GM21526 (cell line): ENCODE measurements around the gene SLC7A4.

Source experiments
- ATAC-seq: cut with Tn5 transposase; IDR thresholded peaks from one replicate; pipeline ENCODE4 v1.9.1; 2021; ENCODE audit warnings: moderate library complexity; ENCODE audit not compliant: unreplicated experiment, low FRiP score

Gene SLC7A4

DNA sequence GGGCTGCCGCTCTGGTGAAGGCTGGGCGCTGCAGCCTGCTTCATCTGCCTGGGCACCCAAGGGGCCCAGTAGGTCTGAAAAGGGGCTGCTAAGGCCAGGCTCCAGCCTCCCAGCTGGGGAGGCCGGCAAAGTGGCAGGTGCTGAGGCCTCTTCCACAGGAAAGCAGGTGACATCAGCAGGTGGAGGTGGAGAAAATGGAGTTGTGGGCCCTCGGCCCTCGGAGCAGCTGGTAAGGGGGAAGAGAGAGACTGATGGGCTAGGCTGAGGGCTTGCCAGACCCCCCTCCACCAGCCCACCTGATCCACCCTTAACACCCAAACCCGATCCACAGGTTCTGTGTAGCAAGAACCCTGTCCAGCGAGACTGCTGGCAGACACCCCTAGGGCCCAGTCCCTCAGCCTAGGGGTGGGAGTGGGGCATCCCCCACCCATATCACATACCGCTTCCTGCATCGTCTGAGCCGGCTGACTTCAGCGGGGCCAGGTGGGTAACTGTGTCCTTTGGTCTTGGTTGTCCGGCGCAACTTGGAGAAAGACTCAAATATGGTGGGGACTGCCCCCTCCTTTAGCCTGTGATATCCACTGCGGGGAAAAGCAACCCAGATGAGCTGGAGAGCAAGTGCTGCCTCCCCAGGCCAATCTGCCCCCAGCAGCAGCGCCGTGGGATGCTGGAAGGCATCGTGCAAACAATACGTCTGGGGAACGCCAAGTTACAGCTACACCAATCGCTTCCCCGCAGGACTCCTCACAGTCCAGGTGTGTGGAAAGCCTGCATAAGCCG lies 32.0 kb downstream of the SLC7A4 start:
- no peak for ATAC-seq

DNA sequence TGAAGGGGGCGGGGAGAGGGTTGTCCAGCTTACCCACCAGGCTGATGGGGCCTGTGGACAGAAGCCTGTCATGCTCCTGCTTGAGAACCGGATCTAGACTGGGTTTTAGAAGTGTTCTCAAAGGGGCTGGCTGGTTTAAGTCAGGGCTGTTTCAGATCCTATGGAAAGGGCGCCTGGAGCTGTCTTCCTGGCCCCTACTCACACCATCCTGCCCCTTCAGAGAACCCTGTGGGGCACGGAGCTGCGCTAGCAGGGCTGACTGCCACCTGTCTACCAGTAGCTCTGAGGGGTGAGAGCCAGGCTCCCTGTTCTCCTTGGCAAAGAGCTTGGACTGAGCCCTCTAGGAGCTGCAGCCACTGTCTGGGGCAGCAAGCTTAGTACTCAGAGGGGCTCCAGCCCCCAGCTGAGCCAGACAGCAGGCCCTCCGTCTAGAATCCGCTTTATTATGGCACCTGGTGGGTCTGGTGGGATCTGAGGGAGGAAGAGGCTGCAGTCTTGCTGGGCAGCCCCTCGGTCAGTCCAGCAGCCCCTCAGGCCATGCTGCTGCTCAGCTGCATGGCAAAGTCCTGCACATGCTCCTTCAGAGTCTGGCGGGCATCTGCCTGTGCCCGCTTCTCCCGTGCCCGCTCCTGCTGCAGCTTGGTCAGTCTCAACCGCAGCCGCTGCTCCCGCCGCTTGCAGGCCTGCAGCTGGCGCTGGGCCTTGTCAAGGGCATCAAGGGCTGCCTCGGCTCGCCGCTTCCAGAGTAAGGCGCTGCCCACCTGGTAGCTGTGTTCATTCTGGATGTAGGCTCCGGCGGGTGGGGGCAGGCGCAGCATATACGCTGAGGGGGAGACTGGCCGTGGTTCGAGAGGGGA lies 32.8 kb downstream of the SLC7A4 start:
- no peak for ATAC-seq

DNA sequence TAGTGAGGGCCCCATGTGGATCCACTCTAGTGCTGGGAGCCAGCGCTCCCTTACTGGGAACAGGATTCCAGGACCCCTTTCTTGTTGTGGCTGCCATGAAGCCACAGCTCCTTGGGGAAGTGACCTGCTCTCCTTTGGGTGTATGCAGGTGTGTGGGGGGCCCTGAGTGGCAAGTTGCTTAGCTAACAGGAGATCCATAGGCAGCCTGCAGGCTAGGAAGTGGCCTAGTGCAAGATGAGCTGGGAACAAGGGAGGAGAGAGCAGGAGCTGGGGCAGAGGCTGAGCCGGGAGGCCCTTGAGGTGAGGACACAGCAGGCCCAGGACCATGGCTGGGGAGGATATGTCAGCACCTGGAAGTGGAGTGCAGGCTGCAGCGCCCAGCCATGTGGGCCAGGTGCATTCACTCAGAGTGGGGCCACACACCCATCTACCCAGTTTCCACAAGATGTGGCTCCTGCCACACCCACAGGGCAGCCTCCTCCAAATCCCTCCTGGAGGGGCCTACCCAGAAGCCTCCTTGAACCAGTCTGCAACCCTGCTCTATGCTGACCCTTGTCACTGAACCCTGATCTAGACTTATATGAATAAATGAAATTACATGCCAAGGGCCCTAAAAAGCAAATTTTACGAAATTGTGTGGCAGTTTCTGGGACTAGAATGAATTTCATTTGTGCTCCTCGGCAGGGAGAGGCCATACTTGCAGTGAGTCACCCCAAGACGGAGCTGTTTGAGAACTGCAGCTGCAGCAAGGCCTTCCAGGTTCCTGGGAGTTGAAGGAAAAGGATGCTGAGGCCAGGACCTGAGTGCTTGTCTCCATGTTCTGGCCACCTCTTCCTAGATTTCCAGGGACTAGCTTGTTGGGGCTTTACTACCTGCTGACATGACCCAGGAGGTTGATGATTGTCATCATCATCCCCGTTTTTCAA lies 33.7 kb downstream of the SLC7A4 start:
- ATAC-seq = no peak

DNA sequence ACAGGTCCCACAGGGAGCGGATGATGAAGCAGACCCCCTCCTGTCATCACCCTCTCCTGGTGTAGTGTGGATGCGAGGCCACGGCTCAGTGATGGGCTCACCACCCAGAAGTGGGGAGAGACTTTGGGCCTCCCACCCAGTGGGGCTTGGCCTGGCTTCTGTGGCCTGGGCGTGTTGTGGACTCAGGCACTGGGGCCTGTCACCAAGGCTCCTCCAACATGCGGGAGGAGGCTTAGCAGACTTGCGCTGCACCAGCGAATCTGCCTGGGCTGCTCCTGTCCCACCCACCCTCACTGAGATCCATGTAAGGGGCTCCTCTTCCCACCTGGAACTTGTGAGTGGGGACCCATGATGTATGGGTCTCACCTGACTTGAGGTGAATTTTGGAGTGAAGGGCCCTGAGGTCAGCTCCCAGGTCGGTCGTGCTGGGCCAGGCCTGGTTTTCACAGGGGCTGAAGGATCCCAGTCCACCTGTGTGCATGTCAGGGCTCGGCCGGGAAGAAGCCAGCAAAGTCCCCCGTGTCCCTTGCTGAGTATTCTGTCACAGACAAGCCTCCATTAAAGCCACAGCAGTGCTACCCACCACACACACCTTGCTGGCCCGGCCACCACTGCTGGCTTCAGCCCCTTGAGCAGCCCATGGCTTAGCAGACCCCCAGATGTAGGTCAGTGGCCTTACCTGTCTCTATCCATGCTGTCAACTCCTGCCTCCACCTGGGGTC lies 34.7 kb downstream of the SLC7A4 start:
- ATAC-seq = no peak

DNA sequence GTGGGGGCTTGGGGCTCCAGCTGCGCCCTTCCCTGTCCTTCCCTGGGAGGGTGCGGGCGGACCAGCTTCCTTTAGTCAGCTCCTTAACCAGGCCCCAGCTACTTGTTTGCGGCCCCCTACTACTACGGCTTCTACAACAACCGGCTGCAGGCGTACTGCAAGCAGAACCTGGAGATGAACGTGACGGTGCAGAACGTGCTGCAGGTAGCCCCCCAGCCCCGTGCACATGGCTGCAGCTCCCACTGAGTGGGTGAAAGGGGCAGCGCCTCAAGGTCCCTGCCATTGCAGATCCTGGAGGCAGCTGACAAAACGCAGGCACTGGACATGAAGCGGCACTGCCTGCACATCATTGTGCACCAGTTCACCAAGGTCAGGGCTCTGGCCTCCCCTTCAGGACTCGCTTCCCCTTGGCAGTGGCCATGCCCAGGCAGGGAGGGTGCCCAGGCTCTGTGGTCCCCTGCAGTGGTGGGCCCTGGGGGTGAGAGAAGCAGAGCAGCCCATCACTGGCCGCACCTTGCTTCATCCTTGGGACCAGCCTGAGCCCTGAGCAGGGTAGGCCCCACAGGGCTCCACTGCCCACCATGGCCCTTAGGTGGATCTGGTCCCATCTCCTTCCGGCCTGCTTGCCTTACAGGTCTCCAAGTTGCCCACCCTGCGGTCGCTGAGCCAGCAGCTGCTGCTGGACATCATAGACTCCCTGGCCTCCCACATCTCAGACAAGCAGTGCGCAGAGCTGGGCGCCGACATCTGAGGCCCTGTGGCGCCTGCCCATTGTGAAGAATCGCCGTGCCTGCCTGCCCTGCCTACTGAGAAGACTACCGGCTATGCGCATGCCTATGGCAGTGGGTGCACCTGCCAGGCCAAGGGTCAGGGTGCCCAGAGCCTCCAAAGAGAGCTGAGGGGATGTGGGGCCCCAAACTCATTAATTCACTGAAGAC lies 35.5 kb downstream of the SLC7A4 start:
- no peak for ATAC-seq

DNA sequence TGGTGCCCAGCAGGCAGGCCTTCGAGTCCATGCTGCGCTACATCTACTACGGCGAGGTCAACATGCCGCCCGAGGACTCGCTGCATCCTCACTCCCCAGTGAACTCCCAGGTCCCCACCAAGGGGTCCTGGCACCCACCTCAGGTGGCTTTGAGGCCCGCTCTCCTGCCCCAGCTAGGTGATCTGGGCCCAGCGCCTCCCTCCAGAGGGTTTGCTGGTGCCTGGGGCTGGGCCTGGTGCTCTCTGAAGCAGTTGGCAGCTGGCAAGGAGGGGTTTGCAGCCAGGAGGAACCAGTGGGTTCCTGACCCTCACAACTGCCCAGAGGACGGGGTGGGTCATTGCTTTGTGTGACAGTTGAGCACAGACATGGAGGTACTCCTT lies 36.3 kb downstream of the SLC7A4 start:
- ATAC-seq = no peak

DNA sequence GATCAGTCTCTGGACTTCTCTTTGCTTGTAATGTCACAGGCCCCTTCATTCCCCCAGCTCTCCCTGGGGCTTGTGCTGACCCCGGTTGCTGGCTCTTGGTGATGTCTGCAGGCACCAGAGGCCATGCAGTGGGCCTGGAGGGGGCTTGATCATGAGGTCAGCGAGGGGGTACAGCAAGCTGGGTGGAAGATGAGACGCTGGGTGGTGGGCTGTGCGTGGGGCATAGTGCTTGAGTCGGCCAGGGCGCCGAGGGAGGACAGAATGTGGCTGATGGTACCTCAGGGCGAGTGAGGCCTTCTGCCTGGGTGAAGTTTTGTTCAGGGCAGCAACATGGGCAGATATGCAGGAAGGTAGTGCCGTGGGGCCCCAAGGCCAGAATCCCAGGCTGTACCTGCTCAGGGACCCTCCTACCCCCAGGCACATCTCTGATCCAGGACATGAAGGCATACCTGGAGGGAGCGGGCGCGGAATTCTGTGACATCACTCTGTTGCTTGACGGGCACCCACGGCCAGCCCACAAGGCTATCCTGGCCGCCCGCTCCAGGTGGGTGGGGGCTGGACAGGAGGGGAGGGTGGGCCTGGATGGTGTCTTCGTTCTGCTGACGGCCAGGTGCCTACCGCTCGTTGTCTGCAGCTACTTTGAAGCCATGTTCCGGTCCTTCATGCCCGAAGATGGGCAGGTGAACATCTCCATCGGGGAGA lies 36.9 kb downstream of the SLC7A4 start:
- no peak for ATAC-seq

DNA sequence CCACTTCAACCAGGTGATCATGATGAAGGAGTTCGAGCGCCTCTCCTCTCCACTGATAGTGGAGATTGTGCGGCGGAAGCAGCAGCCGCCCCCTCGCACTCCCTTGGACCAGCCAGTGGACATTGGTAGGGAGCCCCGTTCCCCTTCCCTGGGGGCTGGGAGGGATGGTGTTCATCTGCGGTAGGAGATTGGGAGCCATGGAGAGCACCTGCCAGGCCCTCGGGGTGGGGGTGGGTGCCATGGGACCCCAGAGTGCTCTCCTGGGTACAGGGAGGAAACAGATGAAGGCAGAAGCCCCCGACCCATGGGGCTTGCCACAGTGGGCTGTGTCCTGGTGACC lies 37.5 kb downstream of the SLC7A4 start:
- no peak for ATAC-seq

DNA sequence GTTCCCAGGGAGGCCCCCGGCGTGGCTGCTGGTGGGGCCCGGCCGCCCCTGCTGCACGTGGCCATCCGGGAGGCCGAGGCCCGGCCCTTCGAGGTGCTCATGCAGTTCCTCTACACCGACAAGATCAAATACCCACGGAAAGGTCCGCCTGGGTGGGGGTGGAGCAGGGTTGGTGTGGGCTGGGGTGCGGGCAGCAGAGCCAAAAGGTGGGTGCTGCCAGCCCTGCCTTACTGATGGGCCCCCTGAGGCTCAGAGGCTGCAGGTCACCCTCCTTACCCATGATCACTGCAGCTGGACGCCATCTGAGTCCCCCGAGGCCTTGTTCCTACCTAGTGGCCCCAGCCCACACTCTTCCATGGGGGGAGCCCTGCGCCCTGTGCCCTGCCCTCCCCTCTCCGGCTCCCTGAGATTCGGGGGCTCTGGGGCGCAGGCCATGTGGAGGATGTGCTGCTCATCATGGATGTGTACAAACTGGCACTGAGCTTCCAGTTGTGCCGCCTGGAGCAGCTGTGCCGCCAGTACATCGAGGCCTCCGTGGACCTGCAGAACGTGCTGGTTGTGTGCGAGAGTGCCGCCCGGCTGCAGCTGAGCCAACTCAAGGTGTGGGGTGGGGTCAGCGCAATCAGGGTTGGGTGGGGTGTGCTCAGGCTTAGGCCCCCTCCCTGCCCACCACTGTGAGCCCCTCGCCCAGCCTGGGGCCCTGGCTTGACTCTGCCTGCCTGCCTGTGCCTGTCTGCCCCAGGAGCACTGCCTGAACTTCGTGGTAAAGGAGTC lies 38.0 kb downstream of the SLC7A4 start:
- ATAC-seq = no peak

DNA sequence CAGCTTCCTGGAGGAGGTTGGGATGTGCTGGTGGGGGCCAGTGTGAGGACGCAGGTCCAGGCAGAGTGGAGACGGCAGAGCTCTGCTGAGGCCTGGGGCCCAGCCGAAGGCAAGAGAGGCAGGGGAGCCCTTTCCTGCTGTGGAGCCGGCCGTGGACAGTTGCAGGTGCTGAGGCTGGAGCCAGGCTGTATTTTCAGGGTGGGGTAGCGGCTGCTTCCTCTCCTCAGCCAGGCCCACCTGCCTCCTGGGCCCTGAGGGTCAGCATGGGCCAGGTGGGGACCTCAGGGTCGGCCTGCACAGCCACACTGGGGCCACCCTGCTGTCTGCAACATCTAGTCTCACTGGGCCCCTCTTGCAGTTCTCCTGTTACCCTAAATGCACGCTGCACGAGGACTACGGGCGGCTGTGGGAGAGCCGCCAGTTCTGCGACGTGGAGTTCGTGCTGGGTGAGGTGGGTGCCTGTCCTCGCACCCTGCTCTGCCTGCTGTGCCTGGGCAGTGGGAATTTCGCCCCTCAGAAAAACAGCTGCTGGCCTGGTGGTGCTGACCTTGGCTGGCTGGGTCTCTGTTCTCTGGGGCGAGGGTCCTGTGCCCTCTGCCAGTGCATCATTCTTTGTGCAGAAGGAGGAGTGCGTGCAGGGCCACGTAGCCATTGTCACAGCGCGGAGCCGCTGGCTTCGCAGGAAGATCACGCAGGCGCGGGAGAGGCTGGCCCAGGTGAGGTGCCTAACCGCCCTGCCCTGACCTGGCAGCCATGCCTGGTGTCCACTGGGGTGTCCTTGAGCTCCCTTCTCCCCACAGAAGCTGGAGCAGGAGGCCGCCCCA lies 38.8 kb downstream of the SLC7A4 start:
- ATAC-seq = no peak

DNA sequence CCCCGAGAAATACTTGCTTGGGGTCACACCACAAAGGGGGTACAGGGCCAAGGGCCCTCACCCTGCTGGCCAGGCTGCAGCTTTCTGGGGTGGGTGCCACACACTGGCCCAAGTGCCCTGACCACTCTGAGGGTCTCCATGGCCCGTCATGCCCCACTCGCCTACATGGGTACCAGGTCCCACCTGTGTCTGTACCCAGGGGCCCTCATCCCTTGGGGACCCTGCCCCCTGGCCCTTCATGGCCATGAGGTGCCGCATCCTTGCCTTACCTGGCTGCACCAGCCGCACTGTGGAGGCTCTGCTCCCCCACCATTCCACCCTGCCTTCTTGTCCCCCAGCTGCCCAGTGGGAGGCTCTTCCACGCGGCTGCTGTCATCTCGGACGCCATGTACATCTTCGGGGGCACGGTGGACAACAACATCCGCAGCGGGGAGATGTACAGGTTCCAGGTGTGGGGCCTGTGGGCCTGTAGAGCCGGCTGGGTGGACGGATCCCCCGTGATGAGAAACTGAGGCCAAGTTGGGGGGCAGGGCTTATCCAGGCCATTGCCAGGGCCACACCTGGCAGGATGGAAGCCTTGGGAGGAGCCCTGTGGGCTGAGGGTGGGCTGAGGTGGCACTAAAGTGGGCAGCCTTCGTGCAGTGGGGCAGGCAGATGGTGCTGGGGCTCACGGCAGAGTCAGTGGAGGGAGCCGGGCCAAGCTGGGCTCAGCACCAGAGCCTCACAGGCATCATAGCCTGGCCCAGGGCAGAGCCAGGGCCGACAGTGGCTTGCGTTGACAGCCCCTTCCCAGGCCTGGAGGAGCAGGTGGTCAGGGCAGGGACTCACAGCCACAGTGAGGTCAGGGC lies 39.7 kb downstream of the SLC7A4 start:
- ATAC-seq = no peak

DNA sequence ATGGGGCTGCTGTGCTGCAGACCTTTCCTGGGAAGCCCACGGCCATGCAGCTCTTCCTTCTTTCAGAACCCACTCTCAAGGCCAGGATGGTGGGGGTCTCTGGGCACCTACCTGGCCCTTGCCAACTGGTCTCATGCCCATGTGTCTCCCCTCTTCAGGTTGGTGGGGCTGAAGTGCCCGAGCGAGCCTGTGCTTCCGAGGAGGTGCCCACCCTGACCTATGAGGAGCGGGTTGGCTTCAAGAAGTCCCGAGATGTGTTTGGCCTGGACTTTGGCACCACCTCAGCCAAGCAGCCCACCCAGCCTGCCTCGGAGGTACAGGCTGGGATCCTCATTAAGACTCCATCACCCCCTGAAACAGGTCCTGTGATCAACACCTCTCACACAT lies 40.3 kb downstream of the SLC7A4 start:
- no peak for ATAC-seq

DNA sequence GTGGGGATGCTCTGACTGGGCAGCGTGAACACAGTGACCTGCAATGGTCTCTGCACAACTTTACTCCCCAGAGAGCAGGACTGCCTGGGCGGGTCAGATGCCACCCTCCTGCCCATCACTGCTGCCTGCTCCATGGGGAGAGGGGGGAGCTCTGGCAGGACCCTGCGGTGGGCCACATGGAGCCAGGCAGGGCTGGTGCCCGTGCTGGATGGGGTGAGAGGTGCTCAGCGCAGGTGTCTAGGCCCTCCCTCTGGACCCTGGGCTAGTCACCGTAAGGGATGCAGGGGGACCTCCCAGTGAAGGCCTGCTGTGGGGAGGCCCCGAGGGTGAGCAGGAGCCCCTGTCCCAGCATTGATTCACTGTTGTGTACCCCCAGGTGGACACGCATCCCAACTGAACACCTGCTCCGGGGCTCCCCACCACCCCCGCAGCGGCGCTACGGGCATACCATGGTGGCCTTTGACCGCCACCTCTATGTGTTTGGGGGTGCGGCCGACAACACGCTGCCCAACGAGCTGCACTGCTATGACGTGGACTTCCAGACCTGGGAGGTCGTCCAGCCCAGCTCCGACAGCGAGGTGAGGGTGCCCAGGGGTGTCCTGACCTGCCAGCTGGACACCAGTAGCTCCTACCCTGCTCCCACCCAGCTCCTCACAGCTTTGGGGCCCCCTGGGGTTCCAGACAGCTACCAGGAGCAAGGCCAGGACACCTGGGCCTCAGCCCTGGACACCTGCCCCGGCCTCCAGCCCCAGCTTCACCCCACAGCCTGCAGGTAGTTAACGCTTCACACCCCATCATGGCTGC lies 40.9 kb downstream of the SLC7A4 start:
- ATAC-seq = no peak

DNA sequence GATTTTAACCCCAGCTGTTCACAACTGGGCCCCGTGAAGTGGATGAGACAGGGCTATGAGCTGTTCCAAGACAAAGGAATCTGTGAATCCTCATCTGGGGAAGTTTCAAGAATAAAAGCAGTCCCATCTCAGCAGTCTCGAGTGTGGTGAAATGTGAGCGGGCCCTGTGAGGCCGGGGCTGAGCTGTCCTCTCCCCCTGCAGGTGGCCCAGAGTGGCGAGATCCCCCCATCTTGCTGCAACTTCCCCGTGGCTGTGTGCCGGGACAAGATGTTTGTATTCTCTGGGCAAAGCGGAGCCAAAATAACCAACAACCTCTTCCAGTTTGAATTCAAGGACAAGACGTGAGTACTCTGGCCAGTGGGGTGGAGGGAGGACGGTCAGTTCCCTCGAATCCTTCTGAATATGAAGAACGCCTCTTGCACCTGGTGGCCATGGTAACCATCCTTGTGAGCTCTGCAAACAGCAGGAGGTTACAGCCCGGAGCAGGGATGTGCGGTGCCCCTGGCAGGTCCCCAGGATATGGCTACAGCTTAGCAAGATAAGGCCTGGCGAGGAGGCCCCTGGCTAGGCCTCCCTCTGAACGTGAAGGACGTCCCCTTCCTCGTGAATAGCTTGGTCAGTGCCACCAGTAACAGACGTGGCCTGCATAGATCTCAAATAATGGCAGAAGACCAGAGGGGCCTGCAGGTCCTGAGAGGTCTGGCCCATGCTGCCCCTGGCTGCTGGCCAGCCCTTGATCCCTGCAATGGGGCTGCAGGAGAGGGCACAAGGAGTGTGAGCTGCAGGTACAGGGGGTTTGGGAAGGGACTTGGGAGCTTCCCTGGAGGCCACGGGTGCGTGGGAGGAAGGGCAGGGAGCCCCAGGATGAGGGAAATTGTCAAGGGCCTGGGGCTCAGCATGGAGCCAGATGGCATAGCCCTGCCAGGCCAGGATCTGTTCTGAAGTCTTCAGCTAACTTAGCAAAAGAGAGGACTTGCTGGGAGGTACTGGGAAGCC lies 41.9 kb downstream of the SLC7A4 start:
- no peak for ATAC-seq
